Measurements from ENCODE around the gene SLC18A3.

SLC18A3 gene

GRCh38 chr10:49605939-49606509 lies 4.1 kb upstream of the SLC18A3 start:
- in situ Hi-C loops (cut with HindIII; ENCODE audit: low pct_ligation_motif_present, low sequenced_read_pairs): no loop called here
- no peak for DNase-seq
- no peaks in the 10 kb centered on the region for H3K36me3 ChIP-seq (replicated peaks)
- H3K4me3 ChIP-seq (ENCODE audit: low read depth, low read length): no peak overlapping the region
- no peak for TF ChIP-seq CTCF (IDR thresholded peaks at IDR 0.05; ENCODE audit: low read depth, low read length, missing control alignments)
- H3K27ac ChIP-seq: no peak overlapping the region
- peaks cover 38% of the 10 kb centered on the region for H3K27me3 ChIP-seq (replicated peaks)

DNA sequence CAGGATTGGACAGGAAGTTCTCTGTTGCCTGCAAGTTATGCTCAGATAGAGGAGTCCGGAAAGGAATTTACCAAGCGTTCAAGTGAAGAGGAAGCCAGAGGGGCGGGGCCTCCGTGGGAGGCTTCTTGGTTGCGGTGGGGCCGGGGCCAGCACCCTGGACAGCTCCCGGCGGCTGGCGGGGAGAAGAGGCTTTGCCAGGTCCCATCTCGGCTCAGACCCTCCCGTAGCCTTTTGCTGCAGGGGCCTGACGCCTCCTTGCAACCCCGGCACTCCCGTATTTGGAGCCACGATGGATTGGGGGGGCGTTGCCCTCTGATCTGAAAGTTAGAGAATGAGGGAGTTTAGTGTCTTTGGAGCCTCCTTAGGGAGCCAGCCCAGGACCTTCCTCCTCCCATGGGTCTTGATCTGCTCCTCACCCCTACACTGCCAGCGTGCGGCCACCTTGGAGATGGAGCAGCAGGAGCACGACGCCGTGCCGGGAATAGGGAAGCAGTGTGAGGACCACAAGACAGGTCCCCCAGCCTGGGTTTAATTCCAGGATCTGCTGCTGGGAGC lies 3.1 kb upstream of the SLC18A3 start:
- peaks cover 48% of the 10 kb centered on the region for H3K27me3 ChIP-seq (replicated peaks)
- no peak overlapping the region for H3K27ac ChIP-seq
- no peaks in the 10 kb centered on the region for H3K36me3 ChIP-seq (replicated peaks)
- peak; percentile 71 for DNase-seq
- no peak for TF ChIP-seq CTCF (IDR thresholded peaks at IDR 0.05; ENCODE audit: low read depth, low read length, missing control alignments)
- in situ Hi-C loops (cut with HindIII; ENCODE audit: low pct_ligation_motif_present, low sequenced_read_pairs): no loop called here
- H3K4me3 ChIP-seq (ENCODE audit: low read depth, low read length): no peak overlapping the region

- H3K27ac ChIP-seq: no peak overlapping the region
- TF ChIP-seq CTCF (IDR thresholded peaks at IDR 0.05; ENCODE audit: low read depth, low read length, missing control alignments): no peak
- H3K27me3 ChIP-seq (replicated peaks): peaks cover 59% of the 10 kb centered on the region
- H3K4me3 ChIP-seq (ENCODE audit: low read depth, low read length): no peak overlapping the region
- DNase-seq: no peak
- in situ Hi-C loops (cut with HindIII; ENCODE audit: low pct_ligation_motif_present, low sequenced_read_pairs): no loop called here
- no peaks in the 10 kb centered on the region for H3K36me3 ChIP-seq (replicated peaks)
Measured at GRCh38 chr10:49608166-49609005, 1.7 kb upstream of the SLC18A3 start.

DNA sequence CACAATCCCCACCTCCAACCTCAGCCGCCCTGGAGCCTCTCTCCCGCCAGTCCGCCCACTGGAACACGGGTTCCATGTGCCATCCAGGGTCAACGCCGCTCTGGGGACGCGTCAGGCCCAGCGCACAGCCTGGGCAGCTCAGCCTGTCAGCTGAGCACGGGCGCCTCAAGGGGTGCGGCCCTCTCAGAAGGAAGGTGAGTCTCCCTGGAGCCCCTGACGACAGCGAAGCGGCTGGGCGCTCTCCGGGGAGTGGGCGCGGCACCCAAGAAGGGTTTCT lies 1.2 kb upstream of the SLC18A3 start:
- H3K36me3 ChIP-seq (replicated peaks): no peaks in the 10 kb centered on the region
- in situ Hi-C loops (cut with HindIII; ENCODE audit: low pct_ligation_motif_present, low sequenced_read_pairs): no loop called here
- no peak overlapping the region for H3K27ac ChIP-seq
- DNase-seq: no peak
- peaks cover 65% of the 10 kb centered on the region for H3K27me3 ChIP-seq (replicated peaks)
- TF ChIP-seq CTCF (IDR thresholded peaks at IDR 0.05; ENCODE audit: low read depth, low read length, missing control alignments): no peak
- H3K4me3 ChIP-seq (ENCODE audit: low read depth, low read length): no peak overlapping the region

GRCh38 chr10:49609283-49610113 lies 612 bp upstream of the SLC18A3 start:
- no peak for DNase-seq
- in situ Hi-C loops (cut with HindIII; ENCODE audit: low pct_ligation_motif_present, low sequenced_read_pairs): no loop called here
- no peak overlapping the region for H3K27ac ChIP-seq
- H3K27me3 ChIP-seq (replicated peaks): peaks cover 67% of the 10 kb centered on the region
- no peak overlapping the region for H3K4me3 ChIP-seq (ENCODE audit: low read depth, low read length)
- no peaks in the 10 kb centered on the region for H3K36me3 ChIP-seq (replicated peaks)
- TF ChIP-seq CTCF (IDR thresholded peaks at IDR 0.05; ENCODE audit: low read depth, low read length, missing control alignments): no peak

All from brain microvascular endothelial cell (primary cell).